Spleen (tissue), 7 donors: ENCODE results near the gene PPP1R16B.

Experiments
- POLR2A ChIP-seq, 3 donors: fragments of 450-650 bp; IDR thresholded peaks; one replicate each; pipeline ENCODE4 v1.5.1; 2017; ENCODE audit warnings: antibody characterized with exemption in 3 of 3, mild to moderate bottlenecking in 1 of 3
- POLR2AphosphoS5 ChIP-seq, 3 donors: sonication (generic); formaldehyde crosslinking; IDR thresholded peaks; one replicate each; pipeline ENCODE4 v1.5.1; 2017; ENCODE audit warnings: antibody characterized with exemption in 3 of 3
- TF ChIP-seq, protein P1 (sequence below), 11 experiments: fragments of 200-600 bp in 7 of 11; fragments of 450-650 bp in 4 of 11; sonication (generic) in 4 of 11; IDR thresholded peaks in 8 of 11; conservative IDR thresholded peaks in 3 of 11; 1 replicate in 7 of 11; 2 replicates in 4 of 11; pipeline versions ENCODE4 v1.4.0 to v1.8.0; 2016 to 2021; ENCODE audit warnings: antibody characterized with exemption in 11 of 11, inconsistent platforms in 4 of 11, mild to moderate bottlenecking in 1 of 11
- donor health status: DM: no; HTN: no; CAD: no; lungs with moderate emphysema.
- donor health status: DM: no; HTN: no; CAD: no.
- donor health status: DM: no; HTN: no; CAD: no.

DNA sequence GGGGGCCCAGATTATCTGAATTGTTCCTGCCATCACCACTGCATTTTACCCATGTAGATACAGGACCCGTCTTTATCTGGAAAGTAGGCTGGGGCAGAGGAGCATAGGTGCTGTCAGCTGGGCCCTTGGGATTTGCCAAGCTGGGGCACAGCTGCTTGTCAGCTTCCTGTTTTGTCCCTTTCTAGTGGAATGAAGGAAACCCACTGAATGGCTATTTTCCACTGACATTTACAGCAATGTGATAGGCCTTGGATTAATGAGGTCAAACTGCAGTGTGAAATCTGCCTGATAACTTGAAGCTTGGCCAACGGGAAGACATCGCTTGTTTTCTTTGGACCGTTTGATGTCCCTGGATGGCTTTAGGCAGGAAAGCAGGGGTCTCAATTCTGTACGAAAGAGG lies 6.7 kb downstream of the PPP1R16B start:
- TF ChIP-seq POLR2A (IDR thresholded peaks at IDR 0.05) (no peak), POLR2AphosphoS5 (IDR thresholded peaks at IDR 0.05) (peak in 1 of 3 donors; percentile 57)
- TF ChIP-seq, protein P1, sequence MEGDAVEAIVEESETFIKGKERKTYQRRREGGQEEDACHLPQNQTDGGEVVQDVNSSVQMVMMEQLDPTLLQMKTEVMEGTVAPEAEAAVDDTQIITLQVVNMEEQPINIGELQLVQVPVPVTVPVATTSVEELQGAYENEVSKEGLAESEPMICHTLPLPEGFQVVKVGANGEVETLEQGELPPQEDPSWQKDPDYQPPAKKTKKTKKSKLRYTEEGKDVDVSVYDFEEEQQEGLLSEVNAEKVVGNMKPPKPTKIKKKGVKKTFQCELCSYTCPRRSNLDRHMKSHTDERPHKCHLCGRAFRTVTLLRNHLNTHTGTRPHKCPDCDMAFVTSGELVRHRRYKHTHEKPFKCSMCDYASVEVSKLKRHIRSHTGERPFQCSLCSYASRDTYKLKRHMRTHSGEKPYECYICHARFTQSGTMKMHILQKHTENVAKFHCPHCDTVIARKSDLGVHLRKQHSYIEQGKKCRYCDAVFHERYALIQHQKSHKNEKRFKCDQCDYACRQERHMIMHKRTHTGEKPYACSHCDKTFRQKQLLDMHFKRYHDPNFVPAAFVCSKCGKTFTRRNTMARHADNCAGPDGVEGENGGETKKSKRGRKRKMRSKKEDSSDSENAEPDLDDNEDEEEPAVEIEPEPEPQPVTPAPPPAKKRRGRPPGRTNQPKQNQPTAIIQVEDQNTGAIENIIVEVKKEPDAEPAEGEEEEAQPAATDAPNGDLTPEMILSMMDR (IDR thresholded peaks at IDR 0.05 in 8 of 11, conservative IDR thresholded peaks at IDR 0.05 in 3 of 11), result no peak
